H1 (cell line): ENCODE data around the gene TMEM127.

Experiments
- CTCF ChIP-seq, 3 experiments: IDR thresholded peaks; 1 replicate in 2 of 3; 2 replicates in 1 of 3; pipeline versions ENCODE4 v1.5.1 to v1.6.1; 2011; ENCODE audit warnings: low read length in 3 of 3, mild to moderate bottlenecking in 3 of 3, inconsistent platforms in 2 of 3, low read depth in 1 of 3, moderate library complexity in 1 of 3; ENCODE audit not compliant: insufficient read depth in 1 of 3; ENCODE audit errors: control extremely low read depth in 1 of 3
- EZH2 ChIP-seq: fragments of 200-600 bp; sonication (generic); IDR thresholded peaks from 2 replicates; pipeline ENCODE4 v1.7.1; 2012; ENCODE audit warnings: low read depth, mild to moderate bottlenecking, moderate library complexity, low read length, inconsistent platforms; ENCODE audit not compliant: severe bottlenecking
- JUN ChIP-seq: IDR thresholded peaks from 2 replicates; pipeline ENCODE4 v1.6.1; 2011; ENCODE audit warnings: low read depth, mild to moderate bottlenecking, improper control_type of control experiment, low read length
- MAX ChIP-seq: IDR thresholded peaks from 2 replicates; pipeline ENCODE4 v1.6.1; 2012; ENCODE audit warnings: inconsistent platforms
- POLR2A ChIP-seq, 2 experiments: IDR thresholded peaks; 1 replicate in 1 of 2; 2 replicates in 1 of 2; pipeline ENCODE4 v1.6.1; 2011; ENCODE audit warnings: low read depth in 2 of 2, low read length in 2 of 2, mild to moderate bottlenecking in 2 of 2; ENCODE audit errors: control extremely low read depth in 1 of 2
- POLR2AphosphoS5 ChIP-seq: IDR thresholded peaks from 2 replicates; pipeline ENCODE4 v1.6.1; 2011; ENCODE audit warnings: low read depth, low read length
- POU5F1 ChIP-seq: IDR thresholded peaks from 2 replicates; pipeline ENCODE4 v1.6.1; 2011; ENCODE audit warnings: low read depth, mild to moderate bottlenecking, low read length, moderate library complexity
- SP4 ChIP-seq: IDR thresholded peaks from 2 replicates; pipeline ENCODE4 v1.6.1; 2012; ENCODE audit warnings: low read length, inconsistent platforms
- TAF1 ChIP-seq: IDR thresholded peaks from 2 replicates; pipeline ENCODE4 v1.6.1; 2011; ENCODE audit warnings: mild to moderate bottlenecking, low read depth, low read length
- ZNF274 ChIP-seq: IDR thresholded peaks from 2 replicates; pipeline ENCODE4 v1.7.0; 2012; ENCODE audit warnings: low read length, borderline replicate concordance; ENCODE audit errors: extremely low read depth

- TF ChIP-seq CTCF (IDR thresholded peaks at IDR 0.05; ENCODE audit: control extremely low read depth in 1 of 3, insufficient read depth in 1 of 3, low read depth in 1 of 3, low read length in 3 of 3) (no peak), SP4 (no peak), ZNF274 (no peak), POU5F1 (no peak), POLR2AphosphoS5 (no peak), JUN (no peak), EZH2 (no peak), POLR2A (IDR thresholded peaks at IDR 0.05; ENCODE audit: control extremely low read depth in 1 of 2, low read depth in 2 of 2, low read length in 2 of 2) (no peak), TAF1 (no peak), MAX (no peak)
These were observed 11.2 kb downstream of the TMEM127 start for GRCh38 chr2:96254571-96254970.
